NB4 (cell line): ENCODE measurements around the gene NUP42.

Experiments
- DNase-seq: peaks from one replicate; pipeline ENCODE4 v3.0.0; 2010; ENCODE audit warnings: low read depth
- H3K4me3 ChIP-seq: one replicate; pipeline ENCODE4 v1.5.1; 2011; ENCODE audit warnings: mild to moderate bottlenecking, low read depth, low read length, moderate library complexity
- MYC ChIP-seq: IDR thresholded peaks from 2 replicates; pipeline ENCODE4 v1.6.1; 2011; ENCODE audit warnings: low read depth, low read length
- POLR2A ChIP-seq: IDR thresholded peaks from 2 replicates; pipeline ENCODE4 v1.6.1; 2011; ENCODE audit warnings: mild to moderate bottlenecking; ENCODE audit not compliant: insufficient read length; ENCODE audit errors: extremely low read depth
- TF ChIP-seq, protein P1 (sequence below): IDR thresholded peaks from one replicate; pipeline ENCODE4 v1.5.1; 2012; ENCODE audit warnings: low read depth, low read length
- TF ChIP-seq, protein P2 (sequence below): IDR thresholded peaks from 2 replicates; pipeline ENCODE4 v1.6.1; 2011; ENCODE audit warnings: low read depth, low read length

Gene NUP42

DNA sequence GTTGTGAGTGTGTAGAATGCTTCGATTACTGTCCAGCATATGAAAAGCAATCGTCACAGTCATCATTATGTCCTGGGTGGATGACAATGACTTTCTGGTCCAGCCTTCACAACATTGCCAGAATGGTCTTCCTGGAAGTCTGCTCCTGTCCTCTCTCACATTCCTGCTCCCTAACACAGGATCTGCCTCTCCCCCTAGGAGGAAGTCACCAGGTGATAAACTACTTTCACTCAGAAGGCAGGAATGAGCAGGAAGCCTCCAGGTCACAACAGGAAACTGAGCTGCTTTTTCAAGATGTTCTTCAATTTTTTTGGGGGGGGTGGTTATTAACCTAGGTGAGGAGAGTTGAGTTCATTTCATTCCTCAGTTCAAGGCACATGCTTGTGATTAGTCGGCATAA, 51.1 kb downstream of the NUP42 start:
- TF ChIP-seq, protein P1, sequence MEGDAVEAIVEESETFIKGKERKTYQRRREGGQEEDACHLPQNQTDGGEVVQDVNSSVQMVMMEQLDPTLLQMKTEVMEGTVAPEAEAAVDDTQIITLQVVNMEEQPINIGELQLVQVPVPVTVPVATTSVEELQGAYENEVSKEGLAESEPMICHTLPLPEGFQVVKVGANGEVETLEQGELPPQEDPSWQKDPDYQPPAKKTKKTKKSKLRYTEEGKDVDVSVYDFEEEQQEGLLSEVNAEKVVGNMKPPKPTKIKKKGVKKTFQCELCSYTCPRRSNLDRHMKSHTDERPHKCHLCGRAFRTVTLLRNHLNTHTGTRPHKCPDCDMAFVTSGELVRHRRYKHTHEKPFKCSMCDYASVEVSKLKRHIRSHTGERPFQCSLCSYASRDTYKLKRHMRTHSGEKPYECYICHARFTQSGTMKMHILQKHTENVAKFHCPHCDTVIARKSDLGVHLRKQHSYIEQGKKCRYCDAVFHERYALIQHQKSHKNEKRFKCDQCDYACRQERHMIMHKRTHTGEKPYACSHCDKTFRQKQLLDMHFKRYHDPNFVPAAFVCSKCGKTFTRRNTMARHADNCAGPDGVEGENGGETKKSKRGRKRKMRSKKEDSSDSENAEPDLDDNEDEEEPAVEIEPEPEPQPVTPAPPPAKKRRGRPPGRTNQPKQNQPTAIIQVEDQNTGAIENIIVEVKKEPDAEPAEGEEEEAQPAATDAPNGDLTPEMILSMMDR = no peak
- TF ChIP-seq POLR2A (no peak), MYC (no peak)
- TF ChIP-seq, protein P2, sequence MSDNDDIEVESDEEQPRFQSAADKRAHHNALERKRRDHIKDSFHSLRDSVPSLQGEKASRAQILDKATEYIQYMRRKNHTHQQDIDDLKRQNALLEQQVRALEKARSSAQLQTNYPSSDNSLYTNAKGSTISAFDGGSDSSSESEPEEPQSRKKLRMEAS = no peak
- no peak overlapping the region for H3K4me3 ChIP-seq
- no peak for DNase-seq

DNA sequence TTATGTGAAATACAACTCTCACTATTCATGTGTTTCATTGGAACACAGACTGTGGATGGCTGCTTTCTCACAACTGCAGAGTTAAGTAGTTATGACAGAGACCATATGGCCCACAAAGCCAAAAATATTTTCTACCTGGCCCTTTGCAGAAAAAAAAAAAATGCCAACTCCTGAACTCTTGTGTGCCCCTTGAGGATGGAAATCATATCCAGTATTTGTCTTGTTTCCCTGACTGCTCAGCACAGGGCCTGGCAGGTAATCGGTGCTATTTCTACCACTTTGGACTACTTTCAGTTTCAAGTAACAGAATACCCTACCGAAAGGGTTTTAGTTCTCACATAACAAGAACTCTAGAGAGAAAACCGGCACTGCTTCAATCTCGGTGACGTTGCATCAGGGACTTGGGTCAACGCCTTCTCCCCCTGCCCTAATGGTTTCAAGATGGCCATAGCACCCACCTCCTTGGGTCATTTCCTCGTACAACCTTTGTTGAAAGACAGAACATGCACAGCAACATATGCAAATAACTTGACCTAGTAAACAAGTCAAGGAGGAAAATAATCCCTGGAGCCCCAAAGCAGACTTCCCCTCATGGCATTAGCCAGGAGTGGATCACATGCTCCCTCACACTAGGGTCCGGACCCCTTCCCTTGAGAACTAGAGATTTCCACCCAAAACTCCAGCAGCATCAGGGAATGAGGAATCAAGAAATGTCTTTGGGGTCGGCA, 52.9 kb downstream of the NUP42 start:
- TF ChIP-seq, protein P2 = no peak
- TF ChIP-seq, protein P1 = no peak
- TF ChIP-seq MYC (no peak), POLR2A (no peak)
- no peak overlapping the region for H3K4me3 ChIP-seq
- DNase-seq = no peak

DNA sequence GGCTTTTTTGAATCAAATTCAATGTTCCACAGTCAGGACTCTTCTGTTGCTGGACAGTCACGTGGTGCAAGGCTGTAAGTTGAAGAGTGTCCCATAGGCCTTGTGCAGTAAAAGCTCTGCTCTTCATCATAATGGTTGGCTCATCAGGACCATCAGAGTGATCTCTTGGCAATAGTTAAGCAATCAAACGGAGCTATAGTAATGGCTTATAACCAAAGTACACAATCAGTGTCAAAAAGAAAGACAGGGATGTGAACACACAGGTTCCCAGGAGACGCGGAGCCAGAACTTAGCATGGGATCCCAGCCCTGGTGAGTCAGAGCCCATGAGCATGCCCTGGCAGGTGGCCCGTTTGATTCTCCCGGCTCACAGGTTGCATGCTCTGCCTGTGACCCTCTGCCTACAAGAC, 54.0 kb downstream of the NUP42 start:
- no peak for DNase-seq
- TF ChIP-seq POLR2A (no peak), MYC (no peak)
- TF ChIP-seq, protein P2 = no peak
- TF ChIP-seq, protein P1 = no peak
- H3K4me3 ChIP-seq = no peak overlapping the region

DNA sequence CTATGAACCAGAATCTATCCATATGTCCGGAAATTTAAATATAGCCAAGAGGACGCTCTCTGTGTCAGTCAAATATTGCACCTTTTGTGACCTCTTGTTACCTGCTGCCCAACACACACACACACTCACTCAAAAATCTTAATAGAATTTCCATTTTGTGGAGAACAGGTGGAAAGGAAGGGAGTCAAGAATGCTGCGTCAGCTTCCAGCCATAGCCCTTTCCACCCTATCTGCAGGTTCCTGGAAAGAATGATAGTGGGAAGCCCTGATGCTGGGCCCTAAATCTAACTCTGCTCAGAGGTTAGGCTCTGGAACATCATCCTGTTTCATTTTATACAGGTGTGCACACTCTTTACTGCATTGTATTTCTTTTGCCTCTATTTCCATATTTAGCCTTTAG, 55.2 kb downstream of the NUP42 start:
- TF ChIP-seq, protein P2 = no peak
- TF ChIP-seq POLR2A (no peak), MYC (no peak)
- TF ChIP-seq, protein P1 = no peak
- H3K4me3 ChIP-seq = no peak overlapping the region
- DNase-seq = no peak

DNA sequence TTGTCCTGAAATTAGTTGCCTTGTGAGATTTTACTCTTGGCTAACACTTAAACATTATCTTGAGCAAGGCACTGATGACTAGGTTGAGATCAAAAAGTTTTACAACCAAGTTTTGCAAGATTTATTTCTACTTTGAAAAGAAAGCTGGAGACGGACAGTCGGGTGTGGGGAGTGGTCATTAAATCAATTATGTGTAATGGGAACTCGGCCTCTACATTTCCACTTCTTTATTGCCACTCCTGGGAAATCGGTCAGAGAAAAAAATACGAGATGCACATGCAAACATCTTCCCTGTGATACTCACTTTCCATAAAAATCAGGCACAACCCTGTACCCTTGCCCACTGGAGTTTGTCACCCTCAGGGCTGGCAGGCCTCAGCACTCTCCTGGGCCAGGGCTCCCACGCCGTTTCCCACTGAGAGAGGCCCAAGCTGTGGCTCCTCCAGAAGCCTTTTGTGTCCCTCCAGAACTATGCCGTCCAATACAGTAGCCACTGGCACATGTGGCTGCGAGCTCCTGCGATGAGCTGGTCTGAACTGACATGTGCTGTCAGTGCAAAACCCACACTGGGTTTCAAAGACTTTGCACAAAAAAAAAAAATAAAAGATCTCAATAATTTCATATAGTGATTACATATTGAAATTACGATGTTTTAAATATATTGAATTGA, 57.3 kb downstream of the NUP42 start:
- DNase-seq = no peak
- no peak overlapping the region for H3K4me3 ChIP-seq
- TF ChIP-seq, protein P2 = no peak
- TF ChIP-seq MYC (no peak), POLR2A (no peak)
- TF ChIP-seq, protein P1 = no peak
